Sigmoid colon (tissue), 4 donors: Measurements from ENCODE around the gene CLEC16A.

Source experiments
- POLR2A ChIP-seq, 2 donors: fragments of 450-650 bp; IDR thresholded peaks; one replicate each; pipeline ENCODE4 v1.6.1; 2016; ENCODE audit warnings: antibody characterized with exemption in 2 of 2, mild to moderate bottlenecking in 2 of 2, moderate library complexity in 2 of 2
- POLR2AphosphoS5 ChIP-seq, 4 donors: sonication (generic); formaldehyde crosslinking; IDR thresholded peaks; one replicate each; pipeline ENCODE4 v1.6.1; 2017; ENCODE audit warnings: antibody characterized with exemption in 4 of 4

GRCh38 chr16:10951026-10951425, 6.7 kb downstream of the CLEC16A start:
- TF ChIP-seq POLR2AphosphoS5 (IDR thresholded peaks at IDR 0.05) (no peak), POLR2A (IDR thresholded peaks at IDR 0.05) (no peak)
